Endodermal cell (in vitro differentiated cells): Measurements from ENCODE around the gene PANX2. TPM values are rescaled to one million over a fixed set of nuclear protein-coding genes. Genes with fewer than 3 reads are reported as not detected.
"Not testable (repeated sequence)": the region's sequence is repeated elsewhere in the genome, so short reads cannot be mapped to it uniquely, and the experiment has no call there.

Experiments used
- DNase-seq: peaks from one replicate; pipeline ENCODE4 v3.0.0-alpha.2; 2017
- H3K27ac ChIP-seq: 2 replicates; pipeline ENCODE4 v1.5.1; 2013; ENCODE audit warnings: mild to moderate bottlenecking, low read depth, low read length, moderate library complexity
- H3K27me3 ChIP-seq: 2 replicates; pipeline ENCODE4 v1.6.1; 2013; ENCODE audit warnings: mild to moderate bottlenecking, low read length, moderate library complexity; ENCODE audit not compliant: insufficient read depth, control insufficient read depth, poor library complexity, severe bottlenecking
- H3K36me3 ChIP-seq: 2 replicates; pipeline ENCODE4 v1.7.0; 2013; ENCODE audit warnings: mild to moderate bottlenecking, low read length, moderate library complexity; ENCODE audit not compliant: control insufficient read depth, insufficient read depth
- H3K4me1 ChIP-seq: one replicate; pipeline ENCODE4 v1.7.0; 2013; ENCODE audit warnings: low read length; ENCODE audit not compliant: control insufficient read depth, insufficient read depth
- H3K4me3 ChIP-seq: 2 replicates; pipeline ENCODE4 v1.5.1; 2013; ENCODE audit warnings: mild to moderate bottlenecking, low read length, moderate library complexity
- H3K9ac ChIP-seq: 2 replicates; pipeline ENCODE4 v1.6.1; 2013; ENCODE audit warnings: mild to moderate bottlenecking, low read length, moderate library complexity; ENCODE audit not compliant: poor library complexity, severe bottlenecking; ENCODE audit errors: extremely low read depth
- H3K9me3 ChIP-seq: 2 replicates; pipeline ENCODE4 v1.6.1; 2013; ENCODE audit warnings: mild to moderate bottlenecking, low read length, moderate library complexity; ENCODE audit not compliant: control insufficient read depth
- H3K27ac Mint-ChIP-seq: 2 replicates; pipeline ENCODE4 v1.8.0; 2020; ENCODE audit warnings: mixed read lengths
- H3K27me3 Mint-ChIP-seq: 2 replicates; pipeline ENCODE4 v1.8.0; 2021; ENCODE audit warnings: mild to moderate bottlenecking, mixed read lengths; ENCODE audit not compliant: insufficient read depth
- H3K36me3 Mint-ChIP-seq: 2 replicates; pipeline ENCODE4 v1.8.0; 2020; ENCODE audit warnings: low read depth, mixed read lengths
- H3K4me1 Mint-ChIP-seq: 2 replicates; pipeline ENCODE4 v1.8.0; 2020; ENCODE audit warnings: mixed read lengths
- H3K4me3 Mint-ChIP-seq: 2 replicates; pipeline ENCODE4 v1.8.0; 2020; ENCODE audit warnings: mild to moderate bottlenecking, moderate library complexity, mixed read lengths
- H3K9me3 Mint-ChIP-seq: 2 replicates; pipeline ENCODE4 v1.8.0; 2020; ENCODE audit warnings: mild to moderate bottlenecking, mixed read lengths
- WGBS, 2 experiments: methylation state at CpG; one replicate each; pipeline versions ENCODE4 v1.1.5 to v1.1.7; 2013; ENCODE audit warnings: missing lambda C conversion rate in 2 of 2, mixed read lengths in 1 of 2; ENCODE audit not compliant: insufficient coverage in 1 of 2, insufficient read length in 1 of 2; 5-methylcytosine and 5-hydroxymethylcytosine counted together
- total RNA-seq, 2 donors: library from RNA; stranded (reverse); fragmentation: NEBNext Ultra II Directional in 1 of 2; extraction: Animal tissue kit (Norgen Biotek cat#: 25700) in 1 of 2; gene quantifications; 2 replicates in 1 of 2; 3 replicates in 1 of 2; pipeline ENCODE4 v1.2.1, GENCODE V29; 2021
- TF ChIP-seq, protein P1 (sequence below): fragments of 200-600 bp; sonication (generic); conservative IDR thresholded peaks from 2 replicates; pipeline ENCODE4 v1.5.0; 2021; ENCODE audit warnings: antibody characterized with exemption, mild to moderate bottlenecking

PANX2 gene
- total RNA-seq, 2 donors from 2014 or later, result 8.8 to 11.2 TPM

GRCh38 chr22:50165436-50166123, 5.0 kb upstream of the PANX2 start:
- H3K9ac ChIP-seq, result no peak overlapping the region
- DNase-seq, result no peak
- Mint-ChIP-seq H3K9me3 (peaks cover 3% of the 10 kb centered on the region), H3K27ac (no peak overlapping the region), H3K4me1 (no peaks in the 10 kb centered on the region), H3K27me3 (peaks cover 26% of the 10 kb centered on the region), H3K36me3 (no peaks in the 10 kb centered on the region), H3K4me3 (no peak overlapping the region)
- no peak overlapping the region for H3K4me3 ChIP-seq
- H3K27ac ChIP-seq, result no peak overlapping the region
- TF ChIP-seq, protein P1, sequence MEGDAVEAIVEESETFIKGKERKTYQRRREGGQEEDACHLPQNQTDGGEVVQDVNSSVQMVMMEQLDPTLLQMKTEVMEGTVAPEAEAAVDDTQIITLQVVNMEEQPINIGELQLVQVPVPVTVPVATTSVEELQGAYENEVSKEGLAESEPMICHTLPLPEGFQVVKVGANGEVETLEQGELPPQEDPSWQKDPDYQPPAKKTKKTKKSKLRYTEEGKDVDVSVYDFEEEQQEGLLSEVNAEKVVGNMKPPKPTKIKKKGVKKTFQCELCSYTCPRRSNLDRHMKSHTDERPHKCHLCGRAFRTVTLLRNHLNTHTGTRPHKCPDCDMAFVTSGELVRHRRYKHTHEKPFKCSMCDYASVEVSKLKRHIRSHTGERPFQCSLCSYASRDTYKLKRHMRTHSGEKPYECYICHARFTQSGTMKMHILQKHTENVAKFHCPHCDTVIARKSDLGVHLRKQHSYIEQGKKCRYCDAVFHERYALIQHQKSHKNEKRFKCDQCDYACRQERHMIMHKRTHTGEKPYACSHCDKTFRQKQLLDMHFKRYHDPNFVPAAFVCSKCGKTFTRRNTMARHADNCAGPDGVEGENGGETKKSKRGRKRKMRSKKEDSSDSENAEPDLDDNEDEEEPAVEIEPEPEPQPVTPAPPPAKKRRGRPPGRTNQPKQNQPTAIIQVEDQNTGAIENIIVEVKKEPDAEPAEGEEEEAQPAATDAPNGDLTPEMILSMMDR, result no peak
- H3K27me3 ChIP-seq, result peaks cover 18% of the 10 kb centered on the region
- no peaks in the 10 kb centered on the region for H3K36me3 ChIP-seq
- no peaks in the 10 kb centered on the region for H3K4me1 ChIP-seq
- no peaks in the 10 kb centered on the region for H3K9me3 ChIP-seq
- WGBS, 2 experiments, result 94 to 95% methylated on average over 18 to 28 of the region's 28 CpGs

DNA sequence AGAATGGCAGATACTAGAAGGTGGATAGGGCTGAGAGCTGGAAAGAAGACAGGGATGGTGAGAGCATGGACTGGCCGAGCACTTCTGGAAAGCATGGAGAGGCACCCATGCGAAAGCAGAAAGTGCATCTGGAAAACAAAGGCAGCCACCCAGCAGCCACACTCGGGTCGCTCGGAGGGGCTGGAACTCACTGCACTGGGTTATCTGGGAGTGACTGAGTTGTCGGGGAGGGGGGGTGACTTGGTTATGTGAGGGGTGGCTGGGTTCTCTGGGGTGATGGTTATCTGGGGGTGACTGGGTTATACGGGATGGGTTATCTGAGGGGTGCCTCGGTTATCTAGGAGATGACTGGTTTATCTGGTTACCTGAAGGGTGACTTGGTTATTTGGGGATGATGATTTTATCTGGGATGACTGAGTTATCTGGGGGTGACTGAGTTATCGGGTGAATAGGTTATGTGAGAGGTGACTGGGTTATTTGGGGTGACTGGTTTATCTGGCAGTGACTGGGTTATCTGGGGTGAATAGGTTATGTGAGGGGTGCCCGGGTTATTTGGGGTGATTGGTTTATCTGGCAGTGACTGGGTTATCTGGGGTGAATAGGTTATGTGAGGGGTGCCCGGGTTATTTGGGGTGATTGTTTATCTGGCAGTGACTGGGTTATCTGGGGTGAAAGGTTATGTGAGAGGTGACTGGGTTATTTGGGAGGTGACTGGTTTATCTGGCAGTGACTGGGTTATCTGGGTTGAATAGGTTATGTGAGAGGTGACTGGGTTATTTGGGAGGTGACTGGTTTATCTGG, 2.6 kb upstream of the PANX2 start:
- WGBS, 2 experiments, result 73 to 92% methylated on average over 4 to 11 of the region's 11 CpGs
- H3K27me3 Mint-ChIP-seq, result peaks cover 34% of the 10 kb centered on the region
- DNase-seq, result no peak
- Histone ChIP-seq H3K9ac (no peak overlapping the region), H3K9me3 (no peaks in the 10 kb centered on the region), H3K4me1 (no peaks in the 10 kb centered on the region), H3K36me3 (no peaks in the 10 kb centered on the region), H3K27ac (no peak overlapping the region), H3K27me3 (peaks cover 25% of the 10 kb centered on the region), H3K4me3 (no peak overlapping the region)
- TF ChIP-seq, protein P1, result no peak
- no peak overlapping the region for H3K27ac Mint-ChIP-seq
- no peaks in the 10 kb centered on the region for H3K36me3 Mint-ChIP-seq
- peaks cover 3% of the 10 kb centered on the region for H3K9me3 Mint-ChIP-seq
- H3K4me1 Mint-ChIP-seq, result no peaks in the 10 kb centered on the region
- no peak overlapping the region for H3K4me3 Mint-ChIP-seq

DNA sequence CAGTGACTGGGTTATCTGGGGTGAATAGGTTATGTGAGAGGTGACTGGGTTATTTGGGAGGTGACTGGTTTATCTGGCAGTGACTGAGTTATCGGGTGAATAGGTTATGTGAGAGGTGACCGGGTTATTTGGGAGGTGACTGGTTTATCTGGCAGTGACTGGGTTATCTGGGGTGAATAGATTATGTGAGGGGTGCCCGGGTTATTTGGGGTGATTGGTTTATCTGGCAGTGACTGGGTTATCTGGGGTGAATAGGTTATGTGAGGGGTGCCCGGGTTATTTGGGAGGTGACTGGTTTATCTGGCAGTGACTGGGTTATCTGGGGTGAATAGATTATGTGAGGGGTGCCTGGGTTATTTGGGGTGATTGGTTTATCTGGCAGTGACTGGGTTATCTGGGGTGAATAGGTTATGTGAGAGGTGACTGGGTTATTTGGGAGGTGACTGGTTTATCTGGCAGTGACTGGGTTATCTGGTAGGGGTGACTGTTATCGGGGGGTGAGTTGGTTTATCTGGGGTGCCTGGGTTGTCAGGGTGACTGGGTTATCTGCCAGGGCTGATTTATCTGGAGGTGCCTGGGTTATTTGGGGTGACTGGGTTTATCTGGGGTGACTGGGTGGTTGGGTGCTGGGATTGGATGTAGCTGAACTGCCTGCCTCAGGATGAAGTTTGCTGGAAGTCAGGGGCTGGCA, 1.9 kb upstream of the PANX2 start:
- not testable (repeated sequence) for H3K9me3 Mint-ChIP-seq, H3K36me3 ChIP-seq, H3K36me3 Mint-ChIP-seq, H3K4me1 ChIP-seq, H3K27ac Mint-ChIP-seq, H3K4me1 Mint-ChIP-seq, H3K9me3 ChIP-seq, DNase-seq, H3K9ac ChIP-seq, H3K4me3 ChIP-seq, H3K27ac ChIP-seq
- H3K4me3 Mint-ChIP-seq, result peak overlapping the region; percentile 75
- WGBS, 2 experiments, result 85% methylated on average over 5 of the region's 5 CpGs; no CpG with 5 or more reads in 1 of the 2 experiments
- peaks cover 34% of the 10 kb centered on the region for H3K27me3 Mint-ChIP-seq
- H3K27me3 ChIP-seq, result peaks cover 25% of the 10 kb centered on the region
